Measurements from ENCODE around the gene BANP.
"Not testable (repeated sequence)": the region's sequence is repeated elsewhere in the genome, so short reads cannot be mapped to it uniquely, and the experiment has no call there.

DNA sequence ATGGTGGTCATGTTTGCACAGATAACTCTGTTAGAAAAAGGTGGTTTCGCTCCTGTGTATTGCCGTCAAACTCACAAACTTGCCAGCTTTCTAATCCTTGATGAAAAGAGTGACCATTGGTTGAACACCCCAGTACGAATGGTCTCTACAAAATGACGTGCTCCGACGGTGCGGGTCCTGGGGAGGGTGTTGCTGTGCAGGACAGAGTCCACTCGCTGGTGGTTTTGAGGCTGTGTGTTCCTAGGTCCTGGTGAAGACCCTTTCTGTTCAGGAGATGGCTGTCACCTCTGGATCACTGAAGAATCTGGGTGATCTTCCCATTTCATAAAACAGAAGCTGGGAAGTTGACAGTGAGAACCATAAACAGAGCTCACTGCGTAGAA lies 87.3 kb downstream of the BANP start:
- not testable (repeated sequence) for TF ChIP-seq EZH2 (IDR thresholded peaks at IDR 0.05)
- TF ChIP-seq, protein P1, sequence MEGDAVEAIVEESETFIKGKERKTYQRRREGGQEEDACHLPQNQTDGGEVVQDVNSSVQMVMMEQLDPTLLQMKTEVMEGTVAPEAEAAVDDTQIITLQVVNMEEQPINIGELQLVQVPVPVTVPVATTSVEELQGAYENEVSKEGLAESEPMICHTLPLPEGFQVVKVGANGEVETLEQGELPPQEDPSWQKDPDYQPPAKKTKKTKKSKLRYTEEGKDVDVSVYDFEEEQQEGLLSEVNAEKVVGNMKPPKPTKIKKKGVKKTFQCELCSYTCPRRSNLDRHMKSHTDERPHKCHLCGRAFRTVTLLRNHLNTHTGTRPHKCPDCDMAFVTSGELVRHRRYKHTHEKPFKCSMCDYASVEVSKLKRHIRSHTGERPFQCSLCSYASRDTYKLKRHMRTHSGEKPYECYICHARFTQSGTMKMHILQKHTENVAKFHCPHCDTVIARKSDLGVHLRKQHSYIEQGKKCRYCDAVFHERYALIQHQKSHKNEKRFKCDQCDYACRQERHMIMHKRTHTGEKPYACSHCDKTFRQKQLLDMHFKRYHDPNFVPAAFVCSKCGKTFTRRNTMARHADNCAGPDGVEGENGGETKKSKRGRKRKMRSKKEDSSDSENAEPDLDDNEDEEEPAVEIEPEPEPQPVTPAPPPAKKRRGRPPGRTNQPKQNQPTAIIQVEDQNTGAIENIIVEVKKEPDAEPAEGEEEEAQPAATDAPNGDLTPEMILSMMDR (IDR thresholded peaks at IDR 0.05), result not testable (repeated sequence)

Measured in neural progenitor cell (in vitro differentiated cells).